NK-92 (cell line): ENCODE measurements around the gene FAM169A.
"Not testable (repeated sequence)": the region's sequence is repeated elsewhere in the genome, so short reads cannot be mapped to it uniquely, and the experiment has no call there.

Experiments
- DNase-seq: peaks from one replicate; lab custom pipeline; 2025; ENCODE audit not compliant: unreplicated experiment; lab: John Stamatoyannopoulos, UW

FAM169A gene, protein sequence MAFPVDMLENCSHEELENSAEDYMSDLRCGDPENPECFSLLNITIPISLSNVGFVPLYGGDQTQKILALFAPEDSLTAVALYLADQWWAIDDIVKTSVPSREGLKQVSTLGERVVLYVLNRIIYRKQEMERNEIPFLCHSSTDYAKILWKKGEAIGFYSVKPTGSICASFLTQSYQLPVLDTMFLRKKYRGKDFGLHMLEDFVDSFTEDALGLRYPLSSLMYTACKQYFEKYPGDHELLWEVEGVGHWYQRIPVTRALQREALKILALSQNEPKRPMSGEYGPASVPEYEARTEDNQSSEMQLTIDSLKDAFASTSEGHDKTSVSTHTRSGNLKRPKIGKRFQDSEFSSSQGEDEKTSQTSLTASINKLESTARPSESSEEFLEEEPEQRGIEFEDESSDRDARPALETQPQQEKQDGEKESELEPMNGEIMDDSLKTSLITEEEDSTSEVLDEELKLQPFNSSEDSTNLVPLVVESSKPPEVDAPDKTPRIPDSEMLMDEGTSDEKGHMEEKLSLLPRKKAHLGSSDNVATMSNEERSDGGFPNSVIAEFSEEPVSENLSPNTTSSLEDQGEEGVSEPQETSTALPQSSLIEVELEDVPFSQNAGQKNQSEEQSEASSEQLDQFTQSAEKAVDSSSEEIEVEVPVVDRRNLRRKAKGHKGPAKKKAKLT

GRCh38 chr5:74865804-74866595 is at the start of gene FAM169A:
TSS of gene FAM169A (minus strand) at chr5:74866387. CDS start at chr5:74841676, 24,711 bp downstream.
- DNase-seq: no peak

DNA sequence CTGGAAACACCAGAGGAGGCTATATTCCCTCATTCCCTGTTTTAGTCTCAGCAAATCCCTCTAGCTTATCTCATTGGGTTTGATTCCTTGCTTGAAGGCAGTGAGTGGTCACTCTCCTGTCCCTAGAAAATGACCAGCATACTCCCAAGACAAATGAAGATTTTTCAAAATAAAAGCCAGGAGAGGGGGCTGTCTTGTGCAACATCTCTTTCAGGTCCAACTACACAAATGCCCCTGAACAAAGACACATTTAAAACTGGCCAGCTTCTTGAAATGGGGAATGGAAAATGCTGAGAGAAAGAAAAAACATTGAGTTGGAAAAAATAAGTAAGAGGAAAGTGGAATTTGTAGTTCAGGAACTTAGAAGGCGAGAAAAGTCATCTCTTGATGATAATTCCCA is 49.3 kb upstream of the FAM169A start:
- no peak for DNase-seq

DNA sequence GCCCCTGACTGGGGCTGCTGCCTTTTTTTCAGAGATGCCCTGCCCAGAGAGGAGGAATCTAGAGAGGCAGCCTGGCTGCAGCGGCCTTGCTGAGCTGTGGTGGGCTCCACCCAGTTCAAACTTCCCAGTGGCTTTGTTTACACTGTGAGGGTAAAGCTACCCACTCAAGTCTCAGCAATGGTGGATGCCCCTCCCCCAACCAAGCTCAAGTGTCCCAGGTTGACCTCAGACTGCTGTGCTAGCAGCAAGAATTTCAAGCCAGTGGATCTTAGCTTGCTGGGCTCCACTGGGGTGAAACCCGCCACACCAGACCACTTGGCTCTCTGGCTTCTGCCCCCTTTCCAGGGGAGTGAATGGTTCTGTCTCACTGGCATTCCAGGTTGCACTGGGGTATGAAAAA is 45.2 kb upstream of the FAM169A start:
- DNase-seq: not testable (repeated sequence)

GRCh38 chr5:74909888-74910287 is 43.7 kb upstream of the FAM169A start:
- not testable (repeated sequence) for DNase-seq

- not testable (repeated sequence) for DNase-seq
Observed at GRCh38 chr5:74908237-74908636, 42.0 kb upstream of the FAM169A start.

DNA sequence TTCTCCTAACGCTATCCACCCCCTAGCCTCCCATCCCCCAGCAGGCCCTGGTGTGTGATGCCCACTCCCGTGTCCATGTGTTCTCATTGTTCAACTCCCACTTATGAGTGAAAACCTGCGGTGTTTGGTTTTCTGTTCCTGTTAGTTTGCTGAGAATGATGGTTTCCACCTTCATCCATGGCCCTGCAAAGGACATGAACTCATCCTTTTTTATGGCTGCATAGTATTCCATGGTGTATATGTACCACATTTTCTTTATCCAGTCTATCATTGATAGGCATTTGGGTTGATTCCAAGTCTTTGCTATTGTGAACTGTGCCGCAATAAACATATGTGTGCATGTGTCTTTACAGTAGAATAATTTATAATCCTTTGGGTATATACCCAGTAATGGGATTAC is 38.5 kb upstream of the FAM169A start:
- not testable (repeated sequence) for DNase-seq

GRCh38 chr5:74903165-74903787 is 37.1 kb upstream of the FAM169A start:
- DNase-seq: no peak

- no peak for DNase-seq
Observed at GRCh38 chr5:74897049-74897448, 30.9 kb upstream of the FAM169A start.

DNA sequence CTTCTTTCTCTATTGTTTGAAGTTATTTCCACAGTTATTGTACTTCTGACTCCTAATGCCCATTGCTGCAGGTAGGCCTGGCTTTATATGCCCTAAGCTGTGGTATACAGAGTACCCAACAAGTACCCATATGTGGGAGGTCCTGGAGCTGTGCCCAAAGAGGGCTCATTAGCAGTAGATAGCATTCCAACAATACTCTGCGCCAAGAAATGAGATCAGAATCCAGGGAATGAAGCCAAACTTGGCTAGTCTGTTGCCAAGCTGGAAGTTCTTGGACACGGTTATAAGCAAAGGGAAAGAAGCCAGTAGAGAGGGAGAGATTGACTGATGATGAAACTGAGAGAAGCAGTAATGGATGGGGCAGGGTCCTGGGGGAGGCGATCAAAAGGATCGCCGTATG is 29.7 kb upstream of the FAM169A start:
- DNase-seq: no peak

- no peak for DNase-seq
Observed at GRCh38 chr5:74894351-74894750, 28.2 kb upstream of the FAM169A start.

DNA sequence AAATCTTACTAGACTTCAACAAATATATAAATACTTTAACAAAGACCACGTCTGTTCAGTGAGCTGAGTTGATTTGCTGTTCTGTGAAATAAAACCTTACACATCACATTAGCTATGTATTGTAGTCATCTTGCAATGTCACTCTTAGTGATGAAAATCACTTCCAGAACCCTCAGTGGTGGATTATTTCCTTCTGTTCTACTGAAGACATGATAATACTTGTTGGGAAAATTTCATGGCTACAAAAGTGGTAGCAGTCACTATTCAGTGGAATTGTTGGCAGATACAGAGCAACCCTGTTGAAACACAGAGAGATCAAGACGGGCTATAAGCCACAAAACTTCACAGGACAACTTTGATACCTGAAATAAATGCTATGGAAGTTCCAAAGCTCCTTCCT is 26.7 kb upstream of the FAM169A start:
- DNase-seq: no peak

DNA sequence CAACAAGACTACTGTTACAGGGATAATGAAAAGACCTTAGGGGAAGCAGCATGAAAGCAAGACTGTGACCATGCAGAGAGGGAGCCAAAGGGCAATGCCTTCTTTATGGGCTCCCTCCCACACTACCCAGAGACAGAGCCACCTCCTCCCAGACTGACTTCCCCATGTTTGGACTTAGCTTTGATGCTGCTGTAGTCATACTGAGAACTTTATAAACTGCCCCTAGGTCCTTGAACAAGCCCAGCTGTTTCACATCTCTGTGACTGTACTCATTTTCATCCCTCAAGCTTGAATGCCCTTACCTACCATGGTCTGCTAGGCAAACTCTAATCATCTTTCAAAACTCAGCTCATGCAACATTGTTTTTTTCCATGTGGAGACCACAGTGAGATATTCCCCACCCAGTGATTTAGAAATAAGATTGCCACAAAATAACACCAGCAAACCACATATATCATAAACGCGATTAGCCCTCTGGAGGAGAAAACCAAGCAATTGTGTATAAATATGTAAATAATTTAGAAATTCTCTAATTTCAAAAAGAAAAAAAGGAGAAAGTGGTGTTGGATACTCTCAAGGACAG is 23.4 kb upstream of the FAM169A start:
- DNase-seq: no peak

DNA sequence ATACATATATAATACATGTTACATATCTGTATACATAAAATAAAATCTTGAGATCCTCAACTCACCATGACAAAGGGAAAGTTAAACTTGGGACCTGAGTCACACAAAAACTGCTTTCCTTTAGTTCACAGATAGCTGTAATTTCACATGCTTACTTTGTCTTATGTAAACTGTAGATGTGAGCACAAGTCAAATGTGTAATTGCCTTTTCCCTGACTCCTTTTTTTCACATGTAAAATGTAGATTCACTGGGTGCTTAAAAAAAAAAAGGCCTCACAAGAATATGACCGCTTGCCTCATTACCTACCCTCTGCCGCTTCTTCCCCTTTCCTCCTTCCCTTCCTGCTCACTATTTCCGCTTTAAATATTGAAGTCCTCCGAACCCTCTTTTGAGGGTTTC is 21.9 kb upstream of the FAM169A start:
- DNase-seq: no peak

DNA sequence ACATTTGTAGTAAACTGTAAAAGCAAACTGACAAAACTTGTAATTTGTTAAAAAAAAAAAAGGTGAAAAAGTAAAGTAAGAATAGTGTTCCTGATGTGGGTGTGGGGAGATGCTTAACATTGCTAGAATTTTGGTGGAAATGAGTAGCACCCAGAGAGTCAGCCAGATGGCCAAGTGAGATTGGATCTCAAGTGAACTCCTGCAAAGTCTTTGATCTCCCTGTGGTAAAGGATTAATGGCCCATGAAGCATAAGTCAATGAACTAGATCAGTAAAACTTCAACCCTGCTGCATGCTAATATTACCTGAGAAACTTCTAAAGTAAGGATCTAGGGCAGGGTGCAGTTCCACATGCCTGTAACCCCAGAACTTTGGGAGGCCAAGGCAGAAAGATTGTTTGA is 19.0 kb upstream of the FAM169A start:
- DNase-seq: no peak

GRCh38 chr5:74882379-74883134 is 16.4 kb upstream of the FAM169A start:
- not testable (repeated sequence) for DNase-seq

DNA sequence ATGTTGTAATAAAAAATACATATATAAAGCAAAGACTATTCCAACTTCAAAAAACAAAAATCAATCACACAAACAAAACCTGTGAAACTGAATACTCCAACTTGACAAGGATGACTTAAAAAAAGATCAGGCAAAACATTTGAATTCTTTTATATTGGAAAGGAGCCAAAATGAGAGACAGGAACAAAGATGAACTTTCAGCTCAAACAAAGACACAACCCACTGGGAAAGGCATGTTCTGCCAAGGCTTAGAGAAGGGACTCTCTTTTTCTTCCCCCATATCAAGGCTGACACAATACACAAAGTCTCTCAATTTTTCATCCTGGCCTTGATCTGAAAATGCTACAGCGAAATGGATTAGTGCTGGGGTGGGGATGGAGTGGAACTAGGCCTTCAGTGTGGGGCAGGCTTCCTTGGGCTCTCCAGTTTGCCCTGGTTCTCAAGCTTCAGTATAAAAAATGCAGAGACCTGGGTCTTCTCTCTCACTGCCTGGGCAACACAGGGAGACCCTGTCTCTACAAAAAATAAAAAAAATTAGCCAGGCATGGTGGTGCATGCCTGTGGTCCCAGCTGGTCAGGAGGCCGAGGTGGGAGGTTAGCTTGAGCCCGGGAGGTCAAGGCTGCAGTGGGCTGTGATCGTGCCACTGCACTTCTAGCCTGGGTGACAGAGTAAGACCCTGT is 11.6 kb upstream of the FAM169A start:
- DNase-seq: no peak

DNA sequence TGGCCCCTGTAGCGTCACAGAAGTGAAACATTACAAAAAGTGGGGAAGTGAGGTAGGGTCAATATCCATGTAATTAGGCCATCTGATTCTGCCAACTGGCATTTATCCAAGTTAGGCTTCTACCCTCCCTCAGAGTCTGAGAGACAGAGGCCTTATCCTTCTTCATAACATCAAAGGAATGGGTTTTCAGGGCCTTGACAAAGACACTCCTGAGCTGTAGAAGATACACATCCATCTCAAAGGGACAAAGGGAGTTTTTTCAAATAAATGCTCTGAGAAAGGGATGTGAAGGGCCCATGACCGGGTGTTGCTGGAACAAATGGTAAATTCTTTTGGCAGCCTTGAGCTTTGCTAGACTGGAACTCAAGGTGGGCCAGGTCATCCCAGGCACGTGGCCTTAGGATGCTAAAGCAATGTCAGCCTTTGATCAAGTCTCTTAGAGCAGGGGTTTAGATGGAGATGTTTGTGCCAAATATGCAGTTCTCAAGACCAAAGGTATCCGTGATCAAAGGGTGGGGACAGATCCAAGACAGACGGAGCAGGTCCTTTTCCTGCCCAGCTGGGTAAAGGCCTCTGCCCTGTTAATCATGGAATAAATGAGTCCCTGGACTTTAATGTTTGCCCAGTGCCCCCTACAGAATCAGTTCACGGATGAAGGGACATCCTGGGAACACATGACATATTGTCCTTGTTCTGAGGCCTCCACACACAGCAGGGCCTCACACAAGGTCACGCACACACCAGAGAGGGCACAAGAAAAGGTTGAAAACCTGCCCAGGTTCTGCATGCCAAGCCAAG is 10.0 kb upstream of the FAM169A start:
- no peak for DNase-seq

DNA sequence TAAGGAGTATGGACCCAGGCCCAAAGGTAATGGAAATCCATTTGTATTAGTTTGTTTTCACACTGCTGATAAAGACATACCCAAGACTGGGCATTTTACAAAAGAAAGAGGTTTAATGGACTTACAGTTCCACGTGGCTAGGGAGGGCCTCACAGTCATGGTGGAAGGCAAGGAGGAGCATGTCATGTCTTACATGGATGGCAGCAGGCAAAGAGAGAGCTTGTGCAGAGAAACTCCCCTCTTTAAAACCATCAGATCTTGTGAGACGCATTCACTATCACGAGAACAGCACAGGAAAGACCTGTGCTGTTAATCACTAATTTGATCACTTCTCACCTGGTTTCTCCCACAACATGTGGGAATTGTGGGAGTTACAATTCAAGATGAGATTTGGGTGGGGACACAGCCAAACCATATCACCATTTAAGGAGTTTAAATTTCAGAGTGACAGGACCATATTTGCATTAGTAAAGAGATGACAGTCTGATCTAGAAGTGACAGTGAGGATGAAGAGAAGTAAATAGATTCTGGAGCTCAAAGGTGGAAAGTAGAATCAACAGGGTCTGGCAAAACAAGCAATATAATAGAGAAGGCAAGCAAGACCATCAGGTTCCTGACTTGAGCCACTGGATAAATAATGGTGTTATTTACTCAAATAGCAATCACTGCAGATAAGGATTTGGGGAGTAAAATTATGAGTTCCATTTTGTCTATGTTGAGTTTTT is 7.5 kb upstream of the FAM169A start:
- no peak for DNase-seq
